GOT3 (cell line): Measurements from ENCODE around the gene NAV2.

ENCODE experiments used
- DNase-seq: peaks from one replicate; lab custom pipeline; 2025; ENCODE audit warnings: mixed read lengths; lab: John Stamatoyannopoulos, UW

NAV2 gene

DNA sequence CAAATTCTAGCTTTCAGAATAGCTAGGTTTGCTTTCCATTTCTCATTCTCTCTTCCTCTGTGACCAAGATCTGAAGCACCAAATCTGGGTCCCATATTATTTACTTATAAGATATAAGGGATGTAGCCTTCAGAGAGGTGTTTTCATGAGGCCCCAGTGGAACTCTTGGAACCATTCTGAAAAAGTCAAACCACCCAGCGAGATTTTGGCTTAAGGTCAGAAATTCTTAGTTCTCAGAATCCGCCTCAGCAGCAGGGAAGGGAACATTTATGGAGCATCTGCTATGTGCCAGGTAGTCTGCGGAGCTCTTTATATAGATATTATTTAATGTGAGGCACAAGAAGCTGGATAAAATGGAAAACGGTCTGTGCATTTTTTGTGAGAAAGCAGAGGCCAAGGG lies 6.3 kb downstream of the NAV2 start:
- no peak for DNase-seq

- no peak for DNase-seq
Measured at GRCh38 chr11:19719960-19720359, 7.3 kb downstream of the NAV2 start.

DNA sequence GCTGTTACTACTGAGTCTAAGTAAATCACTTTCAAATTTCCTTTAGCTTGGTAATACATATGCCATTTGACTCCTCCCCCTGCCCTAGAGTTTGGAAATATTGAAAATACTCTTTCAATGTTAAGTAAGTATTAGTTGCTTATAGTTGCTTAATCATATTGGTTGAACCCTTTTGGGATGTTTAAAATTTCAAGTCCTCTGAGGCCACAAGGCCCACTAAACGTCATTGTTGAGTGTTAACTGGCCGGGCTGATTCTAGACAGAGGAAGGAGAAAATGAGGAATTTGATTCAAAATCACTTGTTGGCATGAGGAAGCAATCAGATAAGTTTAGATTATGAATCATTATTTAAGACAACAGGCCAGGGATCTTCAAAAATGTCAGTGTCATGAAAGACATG lies 8.5 kb downstream of the NAV2 start:
- DNase-seq = no peak

GRCh38 chr11:19722702-19723101 lies 10.1 kb downstream of the NAV2 start:
- no peak for DNase-seq

DNA sequence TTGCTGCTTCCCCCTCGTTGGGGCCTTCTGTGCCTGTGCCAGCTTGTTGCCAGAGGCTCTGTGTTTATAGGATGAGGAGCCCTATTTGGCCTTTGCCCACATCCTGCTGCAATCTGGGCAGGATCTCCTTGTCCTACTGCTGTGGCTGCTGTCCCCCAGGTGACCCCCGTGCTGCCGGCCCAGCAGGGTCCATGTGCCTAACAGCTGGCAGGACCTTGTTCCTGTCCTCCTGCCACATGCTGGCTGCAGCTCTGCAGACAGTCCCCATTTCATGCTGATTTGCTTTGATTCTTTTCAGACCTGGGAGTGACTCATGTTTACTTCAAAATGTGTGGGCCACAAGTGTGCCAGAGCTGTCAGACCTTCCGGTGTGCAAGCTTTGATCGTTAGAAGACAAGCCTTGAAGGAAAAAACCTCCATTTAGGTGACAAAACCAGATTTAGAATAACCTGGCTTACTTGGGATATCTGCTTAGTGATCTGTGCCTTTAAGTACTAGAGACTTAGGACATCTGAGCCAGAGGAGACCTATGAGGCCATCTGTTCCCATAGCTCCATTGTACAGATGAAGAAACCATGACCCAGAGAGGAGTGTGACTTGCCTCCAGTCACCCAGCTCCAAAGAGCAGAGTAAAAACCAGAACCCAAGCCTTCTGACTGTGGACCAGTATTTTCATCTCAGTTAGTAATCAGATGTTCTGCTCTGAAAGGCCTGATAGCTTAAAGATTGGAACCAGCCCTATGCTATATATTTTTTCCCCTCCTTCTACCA lies 11.1 kb downstream of the NAV2 start:
- no peak for DNase-seq

DNA sequence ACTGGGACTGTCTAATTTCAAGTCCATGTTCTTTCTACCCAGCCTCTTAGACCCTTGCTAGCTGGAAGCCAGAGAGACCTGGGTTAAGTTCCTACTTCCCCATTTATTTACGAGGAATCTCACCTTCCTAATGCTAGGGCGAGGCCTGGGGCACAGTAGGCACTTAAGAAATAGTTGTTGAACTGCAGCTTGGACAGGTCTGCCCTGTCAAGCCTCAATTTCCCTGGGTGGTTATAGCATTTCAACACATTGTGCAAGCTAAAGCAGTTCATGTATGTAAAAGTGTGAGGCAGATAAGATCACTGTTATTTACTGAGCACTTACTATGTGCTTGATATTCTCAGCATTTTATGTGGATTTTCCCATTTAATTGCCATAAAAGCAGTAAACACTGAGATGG lies 12.1 kb downstream of the NAV2 start:
- no peak for DNase-seq

- no peak for DNase-seq
Measured at GRCh38 chr11:19725379-19726079, 12.9 kb downstream of the NAV2 start.

GRCh38 chr11:19727246-19727645 lies 14.6 kb downstream of the NAV2 start:
- no peak for DNase-seq

GRCh38 chr11:19728436-19728835 lies 15.8 kb downstream of the NAV2 start:
- DNase-seq = no peak

GRCh38 chr11:19729141-19729540 lies 16.5 kb downstream of the NAV2 start:
- no peak for DNase-seq

DNA sequence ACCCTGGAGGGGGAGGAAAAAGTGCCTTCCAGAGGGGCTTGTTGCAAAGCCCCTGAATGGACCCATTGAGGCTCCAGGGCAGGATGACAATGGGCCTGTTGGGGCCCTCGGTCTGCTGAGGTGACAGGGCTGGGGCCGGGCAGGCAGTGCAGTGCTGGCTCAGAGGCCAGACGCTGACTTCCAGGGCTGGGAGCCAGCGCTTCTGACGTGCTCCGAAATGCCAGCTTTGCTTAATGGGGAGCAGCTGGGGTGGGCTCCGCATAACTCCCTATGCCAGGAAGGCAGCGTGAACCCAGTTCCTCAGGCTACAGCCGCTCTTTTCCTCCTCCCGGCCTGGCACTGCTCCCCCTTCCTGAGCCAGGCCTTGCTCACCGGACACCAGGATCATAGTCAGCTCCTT lies 17.7 kb downstream of the NAV2 start:
- DNase-seq = no peak

- no peak for DNase-seq
Measured at GRCh38 chr11:19734171-19734570, 21.5 kb downstream of the NAV2 start.

DNA sequence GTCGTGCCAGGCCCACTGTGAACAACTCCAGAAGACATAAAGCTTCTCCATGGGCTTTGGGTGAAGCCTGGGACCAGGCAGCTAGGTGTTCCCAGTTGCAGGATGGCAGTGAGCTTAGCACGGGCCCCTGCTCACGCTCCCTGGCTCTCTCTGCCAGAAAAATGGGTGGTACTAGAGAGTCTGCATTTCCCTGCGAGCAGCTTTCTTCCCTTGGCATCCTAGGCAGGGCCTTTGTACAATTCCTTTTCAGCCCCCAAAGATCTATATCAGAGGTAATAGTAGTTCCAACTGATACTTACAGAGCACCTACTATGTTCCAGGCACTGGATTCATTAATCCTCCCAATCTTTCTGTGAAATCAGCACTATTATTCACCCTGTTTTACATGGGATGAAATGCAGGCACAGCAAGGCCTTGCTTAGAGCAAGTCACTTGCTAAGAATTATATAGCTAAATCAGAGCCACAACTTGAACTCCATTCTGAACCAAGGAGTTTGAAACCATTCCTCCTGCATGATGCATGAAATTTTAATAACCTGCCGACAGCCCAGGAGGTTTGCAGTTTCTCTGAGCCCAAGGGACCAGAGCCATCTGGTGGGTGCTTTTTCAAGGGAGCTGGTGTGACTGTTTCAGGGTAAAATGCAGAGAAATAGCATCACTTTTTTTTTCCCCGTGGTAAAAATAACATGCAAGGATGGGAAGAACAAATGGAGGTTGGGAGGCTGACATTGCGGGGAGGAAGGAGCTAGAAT lies 22.7 kb downstream of the NAV2 start:
- no peak for DNase-seq

GRCh38 chr11:19735909-19736498 lies 23.4 kb downstream of the NAV2 start:
- no peak for DNase-seq

GRCh38 chr11:19736831-19737230 lies 24.2 kb downstream of the NAV2 start:
- no peak for DNase-seq

DNA sequence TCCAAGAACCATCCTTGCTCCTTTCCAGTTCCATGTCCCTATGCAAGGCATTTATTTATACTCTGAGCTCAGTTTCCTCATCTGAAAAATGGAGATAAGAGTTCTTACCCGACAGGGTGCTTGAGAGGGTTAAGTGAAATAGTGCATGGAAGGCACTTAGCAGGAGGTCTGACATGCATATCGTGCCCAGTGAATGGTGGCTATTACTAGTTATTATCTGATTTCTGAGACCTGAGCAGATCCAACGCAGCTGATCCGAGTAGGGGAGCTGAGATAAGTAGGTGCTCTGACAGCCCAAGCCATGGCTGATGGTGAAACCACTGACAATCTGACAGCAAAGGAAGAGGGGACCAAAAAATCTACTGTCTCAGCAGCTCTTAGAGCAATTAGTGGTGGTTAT lies 24.9 kb downstream of the NAV2 start:
- no peak for DNase-seq

DNA sequence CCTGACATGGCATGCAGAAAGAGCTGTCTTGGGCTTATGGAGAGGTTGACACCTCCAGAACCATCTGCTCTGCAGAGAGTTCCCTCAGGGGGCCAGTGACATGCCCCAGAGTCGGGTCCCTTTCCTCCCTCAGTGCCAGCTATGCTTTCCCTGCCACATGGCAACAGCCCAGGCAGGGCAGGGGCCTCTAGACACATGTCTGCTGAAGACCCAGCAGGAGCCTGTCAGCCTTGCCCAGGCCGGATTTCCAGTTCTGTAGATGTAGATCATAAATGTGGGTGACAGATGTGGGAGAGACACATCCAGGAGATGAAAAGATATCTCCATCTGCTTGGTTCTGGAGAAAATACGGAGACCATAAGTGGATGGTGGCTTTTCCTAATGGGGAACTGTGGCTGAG lies 25.5 kb downstream of the NAV2 start:
- no peak for DNase-seq

- no peak for DNase-seq
Measured at GRCh38 chr11:19739872-19740271, 27.2 kb downstream of the NAV2 start.

GRCh38 chr11:19740586-19740985 lies 27.9 kb downstream of the NAV2 start:
- no peak for DNase-seq

DNA sequence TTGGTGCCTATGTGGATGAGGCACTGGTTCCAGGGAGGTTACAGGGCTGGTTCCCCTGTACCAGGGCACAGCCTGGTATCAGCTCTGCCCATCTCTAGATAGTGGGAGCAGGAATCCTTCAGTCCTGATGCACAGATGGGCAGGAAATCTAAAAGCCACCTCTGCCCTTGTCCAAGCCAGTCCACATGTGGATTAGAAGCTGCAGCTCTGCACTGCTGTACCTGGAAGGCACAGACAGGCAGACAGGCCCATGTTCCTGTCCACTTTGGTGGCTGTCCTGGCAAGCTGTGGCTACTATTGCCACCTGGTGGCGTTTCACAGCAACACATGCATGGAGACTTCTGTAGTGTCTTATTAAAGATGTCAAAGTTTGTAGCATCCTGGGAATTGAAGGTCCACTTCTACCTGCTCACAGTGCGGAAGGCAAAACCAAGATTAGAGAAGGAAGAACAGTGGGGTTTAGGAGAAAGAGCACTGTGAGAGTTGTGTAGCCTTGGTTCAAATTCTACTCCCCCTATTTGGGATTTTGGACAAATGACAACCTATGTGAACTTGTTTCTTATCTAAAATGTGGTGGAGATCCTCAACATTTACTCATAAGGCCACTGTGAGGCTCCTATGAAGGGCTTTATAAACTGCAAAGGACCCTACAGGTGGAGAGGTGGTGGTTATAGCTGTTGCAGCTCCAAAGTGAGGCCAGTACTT lies 30.1 kb downstream of the NAV2 start:
- DNase-seq = no peak

GRCh38 chr11:19743622-19744021 lies 31.0 kb downstream of the NAV2 start:
- DNase-seq = no peak

DNA sequence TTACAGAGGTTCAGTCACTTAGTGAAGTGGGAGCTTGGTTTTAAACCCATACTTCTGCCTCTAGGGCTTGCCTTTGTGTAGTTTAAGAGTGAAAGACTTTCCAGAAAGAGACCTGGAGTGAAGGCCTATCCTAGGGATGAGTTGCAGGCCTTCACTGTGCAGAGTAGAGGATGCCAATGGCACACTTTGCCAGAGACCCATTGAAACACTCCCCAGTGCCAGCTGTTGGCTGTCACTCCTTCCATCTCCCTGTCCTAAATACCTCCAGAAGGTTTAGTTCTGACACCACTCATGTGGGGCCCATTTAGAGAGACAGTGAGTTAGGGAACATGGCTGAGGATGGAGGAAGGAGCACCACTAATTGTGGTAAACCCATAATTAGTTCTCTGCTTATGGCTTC lies 31.5 kb downstream of the NAV2 start:
- DNase-seq = no peak
